B cell (primary cell): ENCODE measurements around the gene GCFC2. TPM values are rescaled to one million over a fixed set of nuclear protein-coding genes. Genes with fewer than 3 reads are reported as not detected.

ENCODE experiments used
- ATAC-seq: fragments of 200-7000 bp; cut with Tn5 transposase; one replicate; pipeline ENCODE4 v1.10.0; 2021; ENCODE audit warnings: low read depth, mild to moderate bottlenecking, moderate number of reproducible peaks, moderate library complexity
- CTCF ChIA-PET: fragments of 350-600 bp; sonication (Branson Sonifier 250); formaldehyde crosslinking; loops from one replicate; lab custom pipeline; 2021; ENCODE audit warnings: antibody characterized with exemption, inconsistent platforms; lab: Charles Lee
- POLR2A ChIA-PET: fragments of 350-600 bp; sonication (Branson Sonifier 250); formaldehyde crosslinking; loops from one replicate; lab custom pipeline; 2021; ENCODE audit warnings: antibody characterized with exemption; lab: Charles Lee
- DNase-seq: peaks from one replicate; pipeline ENCODE4 v3.0.0; 2013
- H2AFZ ChIP-seq: 2 replicates; pipeline ENCODE4 v1.6.1; 2012; ENCODE audit warnings: mild to moderate bottlenecking, low read depth, low read length; ENCODE audit not compliant: insufficient read depth, poor library complexity, severe bottlenecking
- H3K27ac ChIP-seq, 2 donors: 1 replicate in 1 of 2; 2 replicates in 1 of 2; pipeline ENCODE4 v1.5.1; 2012 to 2013; ENCODE audit warnings: low read length in 2 of 2, mild to moderate bottlenecking in 2 of 2, moderate library complexity in 1 of 2
- H3K27me3 ChIP-seq, 4 experiments: fragments of 200-600 bp in 1 of 4; sonication (generic) in 1 of 4; replicated peaks in 1 of 4; 1 replicate in 2 of 4; 2 replicates in 2 of 4; pipeline versions ENCODE4 v1.6.1 to v1.7.0; 2013 to 2016; ENCODE audit warnings: low read length in 3 of 4, mild to moderate bottlenecking in 2 of 4, mixed read lengths in 1 of 4, moderate library complexity in 1 of 4; ENCODE audit not compliant: insufficient read depth in 4 of 4, control insufficient read depth in 3 of 4; ENCODE audit errors: control extremely low read depth in 1 of 4
- H3K36me3 ChIP-seq, 2 experiments: replicated peaks in 1 of 2; 1 replicate in 1 of 2; 2 replicates in 1 of 2; pipeline versions ENCODE4 v1.6.1 to v1.7.1; 2013; ENCODE audit warnings: low read length in 1 of 2; ENCODE audit not compliant: insufficient read depth in 2 of 2, control insufficient read depth in 1 of 2; ENCODE audit errors: control extremely low read depth in 1 of 2, extremely low read depth in 1 of 2
- H3K4me1 ChIP-seq, 2 donors: fragments of 200-600 bp in 1 of 2; sonication (generic) in 1 of 2; 1 replicate in 1 of 2; 2 replicates in 1 of 2; pipeline versions ENCODE4 v1.5.1 to v1.6.1; 2013 to 2017; ENCODE audit warnings: low read length in 2 of 2; ENCODE audit not compliant: control insufficient read depth in 2 of 2, insufficient read depth in 2 of 2
- H3K4me2 ChIP-seq: replicated peaks from 2 replicates; pipeline ENCODE3; 2012; ENCODE audit warnings: mild to moderate bottlenecking, low read depth, low read length; ENCODE audit not compliant: poor library complexity, severe bottlenecking
- H3K4me3 ChIP-seq, 5 experiments: fragments of 200-600 bp in 1 of 5; sonication (generic) in 1 of 5; 1 replicate in 3 of 5; 2 replicates in 2 of 5; pipeline versions ENCODE4 v1.5.1 to v1.7.0; 2011 to 2016; ENCODE audit warnings: low read length in 4 of 5, mild to moderate bottlenecking in 4 of 5, low read depth in 2 of 5, control low read depth in 1 of 5, moderate library complexity in 1 of 5; ENCODE audit not compliant: insufficient read depth in 1 of 5; ENCODE audit errors: control extremely low read depth in 1 of 5, extremely low read depth in 1 of 5
- H3K79me2 ChIP-seq: fragments of 200-600 bp; sonication (generic); one replicate; pipeline ENCODE4 v1.6.0; 2016; ENCODE audit warnings: low read length; ENCODE audit not compliant: control insufficient read depth, insufficient read depth
- H3K9ac ChIP-seq: fragments of 200-600 bp; sonication (generic); 2 replicates; pipeline ENCODE4 v1.6.1; 2017; ENCODE audit warnings: mild to moderate bottlenecking, low read length, moderate library complexity
- H3K9me3 ChIP-seq, 3 donors: one replicate each; pipeline versions ENCODE4 v1.6.1 to v1.7.1; 2013; ENCODE audit warnings: low read length in 2 of 3; ENCODE audit not compliant: control insufficient read depth in 2 of 3, insufficient read depth in 1 of 3; ENCODE audit errors: control extremely low read depth in 1 of 3
- H4K20me1 ChIP-seq: 2 replicates; pipeline ENCODE4 v1.6.0; 2012; ENCODE audit warnings: mild to moderate bottlenecking, low read length; ENCODE audit not compliant: insufficient read depth, control insufficient read depth, poor library complexity, severe bottlenecking
- H3K27ac Mint-ChIP-seq: one replicate; pipeline ENCODE4 v1.8.0; 2021; ENCODE audit warnings: mixed read lengths
- H3K27me3 Mint-ChIP-seq: one replicate; pipeline ENCODE4 v1.8.0; 2021; ENCODE audit warnings: mixed read lengths
- H3K4me1 Mint-ChIP-seq: one replicate; pipeline ENCODE4 v1.8.0; 2021; ENCODE audit warnings: mixed read lengths
- H3K4me3 Mint-ChIP-seq: one replicate; pipeline ENCODE4 v1.8.0; 2021; ENCODE audit warnings: mixed read lengths
- H3K9me3 Mint-ChIP-seq: one replicate; pipeline ENCODE4 v1.8.0; 2022; ENCODE audit warnings: mixed read lengths; ENCODE audit not compliant: insufficient read depth
- EZH2 ChIP-seq: IDR thresholded peaks from 2 replicates; pipeline ENCODE4 v1.6.1; 2012; ENCODE audit warnings: borderline replicate concordance, low read depth, mild to moderate bottlenecking, moderate library complexity, low read length; ENCODE audit not compliant: insufficient read depth, poor library complexity, severe bottlenecking
- WGBS: methylation state at CpG from one replicate; pipeline ENCODE4 v1.1.5; 2013; ENCODE audit warnings: missing lambda C conversion rate; ENCODE audit not compliant: insufficient coverage; 5-methylcytosine and 5-hydroxymethylcytosine counted together
- intact Hi-C: fragments of 100-400 bp; cut with micrococcal nuclease; formaldehyde crosslinking; loops from one replicate; pipeline ENCODE4 v1.10.0; 2022
- polyA plus RNA-seq: library from polyadenylated mRNA; depleted of rRNA; stranded (reverse); fragments of >200 nt; gene quantifications from 2 replicates; pipeline ENCODE4 v1.2.3, GENCODE V29; 2012
- total RNA-seq, 2 donors: library from RNA; stranded (reverse); fragments of 120-200 nt in 1 of 2; gene quantifications; 1 replicate in 1 of 2; 2 replicates in 1 of 2; pipeline versions ENCODE4 v1.2.3 to v1.2.4, GENCODE V29; 2013 to 2022
- TF ChIP-seq, protein P1 (sequence below): fragments of 200-600 bp; IDR thresholded peaks from one replicate; pipeline ENCODE4 v1.8.0; 2022; ENCODE audit warnings: antibody characterized with exemption, mild to moderate bottlenecking

Gene GCFC2
- total and polyA plus RNA-seq, 2 donors (not counting 1 experiment from before 2014, with no cell fraction given): 11.9 to 20.4 TPM

DNA sequence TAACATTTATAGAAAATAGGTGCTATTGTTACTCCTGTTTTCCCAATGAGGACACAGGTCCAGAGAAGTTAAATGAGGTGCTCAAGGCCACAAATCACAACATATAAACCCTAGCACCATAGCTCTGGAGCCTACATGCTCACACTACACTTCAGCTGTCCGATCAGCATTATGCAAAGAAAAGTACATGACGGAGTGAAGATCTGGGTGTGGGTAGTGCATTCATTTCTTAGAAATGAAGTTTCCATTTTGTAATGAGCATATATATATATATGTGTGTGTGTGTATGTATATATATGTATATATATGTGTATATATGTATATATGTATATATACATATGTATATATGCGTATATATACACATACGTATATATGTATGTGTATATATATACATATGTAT is 94.3 kb downstream of the GCFC2 start:
- no CpG with 5 or more reads among the region's 4 CpGs for WGBS
- Mint-ChIP-seq H3K4me3 (no peak overlapping the region), H3K27me3 (peaks cover 28% of the 10 kb centered on the region), H3K4me1 (no peaks in the 10 kb centered on the region), H3K27ac (no peak overlapping the region), H3K9me3 (peaks cover 4% of the 10 kb centered on the region)
- CTCF ChIA-PET: interaction anchor here (1.4 kb wide), 1 partner anchor 10 kb away, joined by 6 read pairs; no protein-coding TSS in a partner anchor
- Histone ChIP-seq H3K9ac (no peak overlapping the region), H3K4me1 (no peaks in the 10 kb centered on the region), H3K79me2 (no peaks in the 10 kb centered on the region), H2AFZ (no peak overlapping the region), H3K36me3 (no peaks in the 10 kb centered on the region), H3K9me3 (peaks cover 0 to 3% (median 0%) of the 10 kb centered on the region in 3 donors), H3K27ac (no peak overlapping the region), H3K4me3 (no peak overlapping the region), H4K20me1 (no peaks in the 10 kb centered on the region), H3K27me3 (peaks cover 0 to 15% (median 0%) of the 10 kb centered on the region in 4 experiments), H3K4me2 (no peak overlapping the region)
- DNase-seq: no peak
- TF ChIP-seq EZH2: no peak
- TF ChIP-seq, protein P1, sequence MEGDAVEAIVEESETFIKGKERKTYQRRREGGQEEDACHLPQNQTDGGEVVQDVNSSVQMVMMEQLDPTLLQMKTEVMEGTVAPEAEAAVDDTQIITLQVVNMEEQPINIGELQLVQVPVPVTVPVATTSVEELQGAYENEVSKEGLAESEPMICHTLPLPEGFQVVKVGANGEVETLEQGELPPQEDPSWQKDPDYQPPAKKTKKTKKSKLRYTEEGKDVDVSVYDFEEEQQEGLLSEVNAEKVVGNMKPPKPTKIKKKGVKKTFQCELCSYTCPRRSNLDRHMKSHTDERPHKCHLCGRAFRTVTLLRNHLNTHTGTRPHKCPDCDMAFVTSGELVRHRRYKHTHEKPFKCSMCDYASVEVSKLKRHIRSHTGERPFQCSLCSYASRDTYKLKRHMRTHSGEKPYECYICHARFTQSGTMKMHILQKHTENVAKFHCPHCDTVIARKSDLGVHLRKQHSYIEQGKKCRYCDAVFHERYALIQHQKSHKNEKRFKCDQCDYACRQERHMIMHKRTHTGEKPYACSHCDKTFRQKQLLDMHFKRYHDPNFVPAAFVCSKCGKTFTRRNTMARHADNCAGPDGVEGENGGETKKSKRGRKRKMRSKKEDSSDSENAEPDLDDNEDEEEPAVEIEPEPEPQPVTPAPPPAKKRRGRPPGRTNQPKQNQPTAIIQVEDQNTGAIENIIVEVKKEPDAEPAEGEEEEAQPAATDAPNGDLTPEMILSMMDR: no peak
- no peak for ATAC-seq
- POLR2A ChIA-PET: no interaction called here
- intact Hi-C loops: no loop called here

DNA sequence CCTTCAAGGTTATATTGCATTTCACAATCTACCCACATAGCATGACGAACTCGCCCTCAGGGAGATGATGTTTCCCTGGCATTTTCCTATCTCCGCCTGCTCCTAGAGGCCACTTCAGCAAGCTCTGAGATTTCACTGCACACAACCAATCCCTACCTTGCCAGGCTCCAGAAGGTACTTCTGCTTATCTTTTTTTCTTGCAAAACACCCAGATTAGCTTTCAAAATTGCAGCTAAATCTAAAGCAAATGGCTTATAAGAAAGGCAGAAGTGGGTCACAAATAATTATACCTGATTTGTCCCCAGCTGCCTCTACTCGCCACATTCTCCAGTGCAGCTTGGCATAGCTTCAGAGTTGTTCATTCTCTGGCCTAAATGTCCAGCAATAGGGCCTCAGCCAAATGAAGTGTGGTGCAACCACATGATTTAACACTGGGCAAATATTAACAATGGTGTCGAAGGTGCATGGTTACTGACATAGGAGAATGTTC is 96.5 kb downstream of the GCFC2 start:
- TF ChIP-seq EZH2: no peak
- TF ChIP-seq, protein P1: no peak
- peaks cover 0 to 13% (median 6%) of the 10 kb centered on the region in 4 experiments for H3K27me3 ChIP-seq
- H3K9ac ChIP-seq: no peak overlapping the region
- peaks cover 4% of the 10 kb centered on the region for H3K9me3 Mint-ChIP-seq
- no peak overlapping the region for H3K27ac Mint-ChIP-seq
- no peak overlapping the region for H3K4me3 ChIP-seq
- no peak overlapping the region for H3K4me3 Mint-ChIP-seq
- intact Hi-C loops: no loop called here
- H2AFZ ChIP-seq: no peak overlapping the region
- peaks cover 40% of the 10 kb centered on the region for H3K27me3 Mint-ChIP-seq
- ATAC-seq: no peak
- no peaks in the 10 kb centered on the region for H3K4me1 ChIP-seq
- no peak for DNase-seq
- CTCF ChIA-PET: interaction anchor here (1.0 to 1.2 kb wide), 2 partner anchors 9 to 14 kb away, joined by 3 to 4 read pairs; no protein-coding TSS in a partner anchor
- H4K20me1 ChIP-seq: no peaks in the 10 kb centered on the region
- no peaks in the 10 kb centered on the region for H3K9me3 ChIP-seq
- no peak overlapping the region for H3K27ac ChIP-seq
- POLR2A ChIA-PET: no interaction called here
- 98% methylated on average over 4 of the region's 5 CpGs for whole genome bisulfite sequencing
- H3K36me3 ChIP-seq: no peaks in the 10 kb centered on the region
- no peaks in the 10 kb centered on the region for H3K79me2 ChIP-seq
- no peaks in the 10 kb centered on the region for H3K4me1 Mint-ChIP-seq
- H3K4me2 ChIP-seq: no peak overlapping the region
